ENCODE measurements around the gene GSTO1.

Gene GSTO1

DNA sequence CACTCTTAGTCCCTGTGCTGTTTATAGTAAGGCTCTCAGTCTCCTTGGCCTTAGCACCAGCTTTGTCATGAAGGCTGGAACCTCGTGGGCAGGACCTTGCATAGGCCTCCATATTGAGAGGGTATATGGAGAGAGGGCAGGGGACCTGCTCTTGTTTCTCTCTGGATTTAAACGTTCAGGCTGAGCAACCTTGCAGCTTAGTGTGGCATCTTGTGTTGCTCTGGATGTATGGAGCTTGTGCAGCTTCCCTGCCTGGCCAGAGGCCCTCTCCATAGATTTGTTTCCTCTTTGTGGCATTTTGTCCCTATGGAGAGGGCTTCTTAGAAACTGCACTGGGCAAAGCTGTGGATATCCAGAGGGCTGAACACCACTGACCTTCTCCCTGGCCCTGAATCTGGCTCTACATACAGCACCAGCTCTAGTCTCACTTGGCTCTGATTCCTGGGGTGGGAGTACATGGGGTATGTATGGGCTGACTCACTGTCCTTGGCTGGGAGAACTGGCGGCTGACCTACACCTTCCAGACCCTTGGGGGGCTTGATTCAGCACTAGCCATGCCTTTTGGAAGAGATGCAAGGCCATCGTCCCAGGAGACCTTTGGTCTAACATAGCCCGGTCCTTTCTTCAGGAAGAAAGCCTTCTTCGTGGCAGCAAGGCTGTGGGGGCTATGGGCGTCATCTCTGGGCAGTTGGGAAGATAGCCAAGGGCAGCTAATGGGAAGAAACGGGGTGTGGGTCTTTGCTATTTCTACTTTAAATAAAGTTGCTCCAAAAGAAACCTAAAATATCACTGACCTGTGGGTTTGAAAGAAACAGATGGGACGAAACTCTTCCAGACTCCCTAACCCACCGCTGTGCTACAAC lies 53.1 kb downstream of the GSTO1 start:
- TF ChIP-seq, protein P1, sequence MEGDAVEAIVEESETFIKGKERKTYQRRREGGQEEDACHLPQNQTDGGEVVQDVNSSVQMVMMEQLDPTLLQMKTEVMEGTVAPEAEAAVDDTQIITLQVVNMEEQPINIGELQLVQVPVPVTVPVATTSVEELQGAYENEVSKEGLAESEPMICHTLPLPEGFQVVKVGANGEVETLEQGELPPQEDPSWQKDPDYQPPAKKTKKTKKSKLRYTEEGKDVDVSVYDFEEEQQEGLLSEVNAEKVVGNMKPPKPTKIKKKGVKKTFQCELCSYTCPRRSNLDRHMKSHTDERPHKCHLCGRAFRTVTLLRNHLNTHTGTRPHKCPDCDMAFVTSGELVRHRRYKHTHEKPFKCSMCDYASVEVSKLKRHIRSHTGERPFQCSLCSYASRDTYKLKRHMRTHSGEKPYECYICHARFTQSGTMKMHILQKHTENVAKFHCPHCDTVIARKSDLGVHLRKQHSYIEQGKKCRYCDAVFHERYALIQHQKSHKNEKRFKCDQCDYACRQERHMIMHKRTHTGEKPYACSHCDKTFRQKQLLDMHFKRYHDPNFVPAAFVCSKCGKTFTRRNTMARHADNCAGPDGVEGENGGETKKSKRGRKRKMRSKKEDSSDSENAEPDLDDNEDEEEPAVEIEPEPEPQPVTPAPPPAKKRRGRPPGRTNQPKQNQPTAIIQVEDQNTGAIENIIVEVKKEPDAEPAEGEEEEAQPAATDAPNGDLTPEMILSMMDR (IDR thresholded peaks at IDR 0.05; ENCODE audit: control insufficient read depth, insufficient read depth, low read depth, low read length, missing control alignments), result no peak
- no peak for DNase-seq (ENCODE audit: low read depth)
- no peak overlapping the region for H3K4me3 ChIP-seq (ENCODE audit: control insufficient read depth, low read depth, low read length)

DNA sequence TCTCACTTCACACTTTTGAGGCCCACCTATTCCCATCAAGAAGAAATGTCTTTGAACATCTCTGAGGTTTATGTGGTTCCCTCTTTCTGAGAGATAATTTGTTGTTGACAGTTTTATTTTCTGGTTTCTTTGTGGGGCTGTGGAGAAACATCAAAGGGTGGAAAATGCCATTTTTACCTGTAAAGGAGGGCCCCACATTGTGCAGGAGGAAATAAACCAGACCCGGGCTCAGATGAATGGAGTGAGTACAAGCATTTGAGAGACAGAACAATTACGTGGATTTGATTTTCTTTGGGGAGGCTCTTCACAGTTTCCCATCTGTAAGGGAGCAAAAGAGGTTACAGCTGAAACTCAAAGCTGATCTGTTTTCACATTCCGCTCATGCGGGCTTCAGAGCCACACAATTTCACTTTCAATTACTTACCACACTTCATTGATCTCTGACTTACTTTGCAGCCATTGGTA lies 53.8 kb downstream of the GSTO1 start:
- TF ChIP-seq, protein P1 (IDR thresholded peaks at IDR 0.05; ENCODE audit: control insufficient read depth, insufficient read depth, low read depth, low read length, missing control alignments), result no peak
- DNase-seq (ENCODE audit: low read depth), result no peak
- H3K4me3 ChIP-seq (ENCODE audit: control insufficient read depth, low read depth, low read length), result no peak overlapping the region

DNA sequence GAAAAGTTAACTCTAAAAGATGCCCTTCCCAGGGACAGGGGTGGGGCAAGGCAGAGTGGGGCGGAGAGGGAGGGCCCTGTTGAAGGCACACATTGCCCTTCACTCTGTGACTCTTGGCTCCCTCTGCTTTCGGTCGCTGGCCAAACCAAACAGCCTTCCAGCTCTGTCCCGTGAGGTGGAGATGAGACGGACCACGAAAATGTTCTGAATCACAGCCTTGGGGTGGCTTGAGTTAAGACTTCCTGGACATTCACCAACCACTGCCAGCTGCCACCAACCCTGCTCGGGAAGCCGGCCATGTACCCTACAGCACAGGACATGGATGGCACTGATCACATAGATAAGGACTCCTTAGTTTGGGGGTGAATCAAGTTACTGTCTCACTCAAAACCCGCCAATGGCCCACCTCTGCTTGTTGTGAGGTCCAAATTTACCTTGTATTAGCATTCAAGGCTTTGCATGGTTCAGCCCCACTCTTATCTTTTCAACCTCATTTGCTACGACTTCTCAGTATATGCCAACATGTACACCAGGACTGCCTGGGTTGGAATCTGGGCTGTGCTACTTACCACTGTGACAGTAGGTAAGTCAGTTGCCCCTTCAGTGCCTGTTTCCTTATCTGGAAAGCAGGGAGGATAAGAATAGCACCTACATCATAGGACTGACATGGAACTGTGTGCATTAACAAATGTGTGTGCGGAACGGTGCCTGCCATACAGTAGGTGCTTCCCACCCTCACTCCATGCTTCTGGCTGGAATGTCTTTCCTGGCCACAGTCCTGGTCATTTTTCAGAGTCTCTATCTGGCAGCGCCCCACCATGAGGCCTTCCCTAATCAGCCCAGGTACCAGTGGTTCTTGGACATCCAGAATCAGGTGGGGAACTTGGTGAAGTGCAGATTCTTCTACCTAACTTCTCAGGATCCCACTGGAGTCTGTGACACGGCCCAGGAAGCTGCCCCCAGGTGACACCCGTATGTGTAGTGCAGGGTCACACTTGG lies 55.6 kb downstream of the GSTO1 start:
- DNase-seq (ENCODE audit: low read depth), result peak; percentile 60
- H3K4me3 ChIP-seq (ENCODE audit: control insufficient read depth, low read depth, low read length), result no peak overlapping the region
- TF ChIP-seq, protein P1 (IDR thresholded peaks at IDR 0.05; ENCODE audit: control insufficient read depth, insufficient read depth, low read depth, low read length, missing control alignments), result no peak

DNA sequence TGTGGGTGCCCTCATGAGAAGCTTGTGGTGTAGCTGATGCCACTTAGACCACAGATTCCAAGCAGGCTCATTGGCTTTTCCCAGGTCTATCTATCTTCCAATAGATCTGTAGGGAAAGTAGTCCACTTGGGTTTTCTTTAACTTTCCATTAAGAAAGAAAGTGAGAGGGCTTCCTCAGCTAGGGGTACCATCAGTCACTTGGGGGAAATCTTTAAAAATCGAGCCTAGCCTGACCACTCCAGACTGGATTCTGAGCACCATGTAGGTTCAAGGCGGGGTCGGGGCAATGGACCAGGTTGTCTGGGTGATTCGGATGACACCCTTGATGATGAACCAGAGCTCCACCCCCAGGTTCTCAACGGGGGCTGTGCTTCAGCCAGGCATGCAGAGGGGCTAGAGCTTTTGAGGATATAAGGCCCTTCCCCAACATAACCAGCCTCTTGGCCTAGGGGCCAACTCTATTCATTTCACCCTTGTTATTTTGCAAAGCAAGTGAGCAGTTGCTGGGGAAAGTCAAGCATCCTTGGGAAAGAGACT lies 56.6 kb downstream of the GSTO1 start:
- no peak for DNase-seq (ENCODE audit: low read depth)
- TF ChIP-seq, protein P1 (IDR thresholded peaks at IDR 0.05; ENCODE audit: control insufficient read depth, insufficient read depth, low read depth, low read length, missing control alignments), result no peak
- no peak overlapping the region for H3K4me3 ChIP-seq (ENCODE audit: control insufficient read depth, low read depth, low read length)

DNA sequence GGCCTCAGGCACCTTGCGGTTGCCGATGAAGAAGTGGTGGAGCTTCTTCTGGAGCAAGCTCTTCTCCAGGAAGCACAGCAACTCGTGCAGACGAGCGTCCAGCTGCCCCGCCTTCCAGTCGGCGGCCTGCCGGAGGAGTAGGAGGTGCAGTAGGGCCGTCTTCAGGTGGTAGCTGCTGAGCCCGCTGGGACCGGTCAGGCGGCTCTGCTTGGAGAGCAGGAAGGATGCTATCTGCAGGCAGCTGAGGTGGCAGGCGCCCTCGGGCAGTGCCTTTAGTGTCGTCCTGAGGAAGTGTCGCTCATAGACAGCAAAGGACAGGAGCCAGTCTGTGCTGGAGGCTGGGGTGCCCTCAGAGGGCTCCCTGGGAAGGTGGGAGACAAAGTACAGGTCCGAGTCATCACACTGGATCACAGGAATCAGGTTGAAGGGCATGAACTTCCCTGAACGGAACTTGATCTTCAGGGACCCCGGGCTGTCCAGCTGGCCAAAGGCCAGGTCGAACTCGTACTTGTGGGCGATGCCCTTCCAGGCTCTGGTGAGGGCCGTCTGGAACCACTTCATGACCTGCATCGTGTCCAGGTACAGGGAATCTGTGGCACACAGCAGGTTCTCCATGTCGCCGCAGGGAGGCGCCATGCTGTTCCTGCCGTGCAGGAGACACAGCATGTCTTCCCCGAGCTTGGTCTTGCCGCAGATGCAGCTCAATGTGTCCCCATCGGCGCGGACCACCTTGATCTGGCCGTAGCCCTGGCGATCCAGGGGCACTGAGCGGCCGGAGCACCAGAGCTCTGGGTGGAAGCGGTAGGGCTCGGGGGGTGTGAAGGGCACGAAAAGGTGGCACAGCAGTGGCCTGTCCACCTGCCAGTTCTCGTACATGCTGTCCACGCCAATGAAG lies 60.1 kb downstream of the GSTO1 start:
- no peak for DNase-seq (ENCODE audit: low read depth)
- no peak overlapping the region for H3K4me3 ChIP-seq (ENCODE audit: control insufficient read depth, low read depth, low read length)

More for the DNA sequence above, 60.1 kb downstream of the GSTO1 start:
- TF ChIP-seq, protein P1 (IDR thresholded peaks at IDR 0.05; ENCODE audit: control insufficient read depth, insufficient read depth, low read depth, low read length, missing control alignments), result no peak
